Fibroblast of gingiva (primary cell): ENCODE measurements around the gene RIT1.

Experiments used
- DNase-seq: peaks from one replicate; pipeline ENCODE4 v3.0.0-alpha.2; 2011; ENCODE audit warnings: low read depth

RIT1 gene, protein sequence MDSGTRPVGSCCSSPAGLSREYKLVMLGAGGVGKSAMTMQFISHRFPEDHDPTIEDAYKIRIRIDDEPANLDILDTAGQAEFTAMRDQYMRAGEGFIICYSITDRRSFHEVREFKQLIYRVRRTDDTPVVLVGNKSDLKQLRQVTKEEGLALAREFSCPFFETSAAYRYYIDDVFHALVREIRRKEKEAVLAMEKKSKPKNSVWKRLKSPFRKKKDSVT

DNA sequence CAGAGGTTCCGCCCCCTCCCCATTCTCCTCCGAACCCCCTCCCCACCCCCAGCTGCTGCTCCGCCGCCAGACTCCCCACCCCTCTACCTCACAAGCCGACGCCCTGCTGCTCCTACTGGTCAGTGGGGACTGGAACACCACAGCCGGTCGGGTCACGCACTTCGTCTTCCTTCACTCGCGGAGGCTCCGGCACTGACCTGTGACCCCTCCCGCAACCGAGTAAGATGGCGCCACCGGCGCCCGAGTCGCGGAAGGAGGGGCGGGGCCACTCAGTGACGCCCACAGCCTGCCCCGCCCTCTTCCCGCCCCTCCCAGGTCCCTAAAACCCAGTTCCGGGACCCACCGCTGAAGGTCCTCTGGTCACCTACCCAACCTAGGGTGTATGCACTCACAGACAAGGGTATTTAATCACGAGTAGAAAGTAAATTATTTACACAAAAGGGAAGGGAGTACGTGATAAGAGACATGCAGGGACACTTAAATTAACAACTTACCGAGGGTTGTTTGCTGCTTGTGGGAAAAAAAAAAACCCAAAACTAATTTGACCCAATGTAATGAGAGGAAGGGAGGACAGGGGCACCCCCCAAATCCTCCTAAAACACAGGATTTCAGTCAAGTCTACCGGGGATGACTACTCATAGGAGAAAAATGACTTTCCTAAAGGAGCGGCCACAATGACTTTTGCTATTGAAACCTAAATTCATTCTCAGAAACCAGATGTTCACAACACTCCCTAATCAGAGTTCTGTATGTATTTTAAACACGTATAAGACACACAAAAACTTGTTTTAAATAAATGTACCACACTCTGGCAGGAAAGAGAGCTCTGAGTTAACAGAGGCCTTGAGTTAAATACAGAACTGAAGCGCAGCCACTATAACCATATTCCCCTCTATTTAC is at the start of gene RIT1:
Gene RIT1 (minus strand): TSS at position 194 of the 900 bp plus-strand sequence. CDS start 588 bp downstream, outside the sequence.
- peak; percentile 79 for DNase-seq

DNA sequence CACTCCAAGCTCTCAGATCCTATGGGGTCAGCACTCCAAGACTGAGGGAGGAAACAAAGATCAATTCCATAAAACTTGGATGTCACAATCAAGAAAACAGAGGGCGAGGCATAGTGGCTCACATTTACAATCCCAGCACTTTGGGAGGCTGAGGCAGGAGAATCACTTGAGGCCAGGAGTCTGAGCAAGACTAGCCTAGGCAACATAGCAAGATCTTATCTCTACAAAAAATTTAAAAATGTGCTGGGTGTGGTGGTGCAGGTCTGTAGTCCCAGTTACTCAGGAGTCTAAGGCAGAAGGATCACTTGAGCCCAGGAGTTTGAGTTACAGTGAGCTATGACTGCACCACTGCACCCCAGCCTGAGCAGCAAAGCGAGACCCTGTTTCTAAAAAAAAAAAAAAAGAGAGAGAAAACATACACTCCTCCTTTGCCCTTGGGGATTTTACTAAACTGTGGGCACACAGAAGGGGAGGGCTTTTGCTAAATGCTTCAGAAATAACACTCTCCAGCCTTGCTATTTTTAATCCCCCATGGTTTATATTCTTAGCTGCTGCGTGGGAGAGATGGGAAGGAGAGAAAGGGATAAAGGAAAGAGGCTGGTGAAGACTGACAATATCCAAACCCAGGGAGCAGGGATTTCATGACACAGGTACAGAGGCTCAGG is 49.1 kb upstream of the RIT1 start:
- no peak for DNase-seq

DNA sequence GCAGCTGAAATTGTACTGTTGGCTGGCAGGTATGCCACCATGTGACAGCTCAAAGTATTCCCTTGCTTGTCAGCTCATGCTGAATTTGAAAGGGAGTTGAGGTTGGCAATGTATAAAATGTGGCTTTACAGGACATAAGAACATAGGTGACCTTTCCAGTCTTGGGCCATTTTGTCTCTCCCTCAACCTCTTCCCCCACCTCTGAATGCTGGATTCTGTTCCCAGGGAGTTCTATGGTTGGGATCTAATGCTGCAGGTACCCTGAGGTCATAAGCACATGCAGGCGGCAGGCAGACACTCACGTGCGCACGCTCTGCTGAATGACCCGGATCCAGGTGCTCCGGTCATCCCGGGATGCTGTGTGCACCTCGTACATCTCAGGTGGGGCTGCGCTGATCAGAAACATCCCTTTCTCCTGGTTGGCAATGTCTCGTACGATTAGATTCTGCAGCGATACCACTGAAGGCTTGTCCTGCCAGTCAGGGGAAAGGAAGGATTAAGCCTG is 46.3 kb upstream of the RIT1 start:
- DNase-seq = no peak

DNA sequence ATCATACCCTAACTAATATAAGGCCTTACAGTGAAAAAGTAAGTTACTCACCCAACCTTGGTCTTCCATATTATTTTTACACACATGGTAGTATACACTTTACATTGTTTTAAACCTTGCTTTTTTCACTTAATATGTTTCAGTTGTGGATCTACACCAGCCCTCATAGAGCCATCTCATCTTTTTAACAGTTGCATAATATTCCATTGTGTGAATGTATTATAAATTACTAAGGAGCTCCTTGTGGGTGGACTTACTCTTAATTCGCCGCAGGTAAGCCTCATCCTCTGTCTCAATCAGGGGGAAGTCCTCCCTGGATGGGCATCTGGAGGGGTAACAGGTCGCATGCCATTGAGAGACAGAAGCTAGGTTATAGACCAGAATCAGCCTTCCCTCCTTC is 43.5 kb upstream of the RIT1 start:
- no peak for DNase-seq

DNA sequence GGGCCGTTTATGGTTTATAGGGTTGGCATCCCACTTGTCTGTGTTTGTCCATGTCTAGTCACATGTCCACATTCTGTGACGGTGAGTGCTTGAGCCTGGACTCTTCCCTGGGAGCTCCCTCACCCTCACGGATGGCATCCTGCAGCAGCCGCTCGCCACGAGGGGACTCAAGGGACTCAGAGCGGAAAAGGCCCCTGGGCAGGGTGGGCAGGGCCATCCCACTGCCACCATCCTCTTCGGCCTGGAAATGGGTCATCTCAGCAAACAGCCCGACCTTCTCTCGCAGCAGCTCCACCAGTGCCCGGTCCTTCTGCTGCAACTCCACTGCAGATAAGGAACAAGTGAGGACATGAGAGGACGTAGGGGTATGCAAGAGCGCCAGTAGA is 41.3 kb upstream of the RIT1 start:
- no peak for DNase-seq

DNA sequence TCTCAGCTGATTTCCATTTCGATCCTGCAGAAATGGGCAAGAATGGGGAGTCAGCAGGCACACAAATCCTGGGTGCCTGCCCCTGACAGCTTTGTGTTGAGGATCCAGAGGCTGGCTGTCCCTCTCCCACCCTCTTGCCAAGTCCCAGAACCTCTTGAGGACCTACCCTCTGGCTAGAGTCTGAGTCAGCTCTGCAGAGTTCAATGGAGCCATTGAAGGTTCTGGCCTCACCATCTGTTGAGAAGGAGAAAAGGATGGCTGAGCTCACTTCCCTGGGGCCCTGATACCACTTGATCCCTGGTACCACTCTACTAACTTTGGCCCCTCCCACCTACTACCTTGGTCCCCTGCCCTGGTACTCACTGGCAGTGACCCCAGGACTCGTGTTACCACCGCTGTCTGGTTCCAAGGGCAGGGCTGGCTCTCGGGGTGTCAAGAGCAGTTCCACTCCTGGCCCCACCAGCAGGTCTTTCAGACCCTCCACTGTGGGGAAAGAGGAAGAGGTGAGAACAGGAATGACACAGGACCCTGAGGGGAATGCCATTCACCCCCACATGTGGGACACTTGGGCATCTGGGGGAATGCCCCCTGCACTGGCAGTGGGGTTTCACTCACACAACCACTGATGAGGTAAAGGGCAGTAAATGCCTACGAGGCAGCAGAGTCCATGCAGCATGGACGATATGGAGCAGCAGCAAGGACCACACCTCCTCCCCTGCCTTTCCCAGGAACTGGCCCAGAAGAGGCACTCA is 40.8 kb upstream of the RIT1 start:
- DNase-seq = no peak

DNA sequence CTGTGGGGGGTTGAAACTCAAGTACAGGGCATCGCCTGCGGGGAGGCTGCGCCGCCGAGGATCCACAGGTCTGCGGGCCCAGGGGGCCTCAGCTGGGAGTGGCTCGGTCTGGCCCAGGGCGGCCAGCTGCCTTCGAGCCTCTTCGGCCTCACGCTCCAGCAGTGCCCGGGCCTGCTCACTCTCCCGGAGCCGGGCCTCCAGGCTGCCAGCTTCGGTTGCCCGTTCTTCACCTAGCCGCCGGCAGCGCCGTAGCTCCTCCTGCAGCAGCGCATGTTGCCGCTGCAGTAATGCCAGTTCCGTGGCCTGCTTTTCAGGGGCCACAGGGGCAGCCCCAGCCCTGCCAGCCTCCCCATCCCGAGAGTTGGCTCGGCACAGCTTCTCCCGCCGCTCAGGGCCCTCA is 39.7 kb upstream of the RIT1 start:
- no peak for DNase-seq

DNA sequence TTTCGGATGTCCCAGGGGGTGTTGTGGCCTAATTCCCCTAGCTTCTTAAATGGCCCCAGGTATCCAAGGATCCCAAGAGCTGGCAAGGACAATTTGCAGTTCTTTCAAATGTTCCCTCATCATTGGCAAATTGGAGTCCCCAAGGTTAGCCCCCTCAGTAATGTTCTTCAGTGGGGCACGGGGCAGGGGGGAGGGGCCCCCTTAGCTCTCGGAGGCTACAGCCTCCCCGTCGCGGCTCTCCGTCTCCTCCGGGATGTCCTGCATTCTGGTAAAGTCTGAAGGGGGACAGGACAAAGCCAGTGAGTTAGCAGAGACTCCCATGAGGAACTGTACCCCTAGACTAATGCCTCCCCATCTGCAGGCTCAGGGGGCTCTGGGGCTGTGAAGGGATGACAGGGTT is 36.6 kb upstream of the RIT1 start:
- no peak for DNase-seq

DNA sequence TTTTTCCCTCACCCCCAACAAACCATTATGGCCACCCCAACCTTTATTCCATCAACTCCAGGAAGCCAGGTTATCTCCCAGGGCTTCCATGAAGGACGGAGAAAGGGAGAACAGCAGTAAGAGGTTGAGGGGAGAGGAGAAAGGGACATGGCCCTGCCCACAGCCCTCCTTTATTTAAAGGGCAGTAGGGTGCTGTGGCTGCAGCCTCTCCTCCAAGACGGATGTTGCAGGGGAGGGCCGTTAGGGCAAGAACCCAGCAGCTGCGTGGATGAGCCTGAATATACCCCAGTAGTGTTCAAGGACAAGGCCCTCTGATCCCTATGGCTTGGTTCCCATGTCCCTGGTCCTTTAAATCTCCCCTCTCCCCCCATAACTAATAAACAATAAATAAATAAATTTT is 36.1 kb upstream of the RIT1 start:
- no peak for DNase-seq

DNA sequence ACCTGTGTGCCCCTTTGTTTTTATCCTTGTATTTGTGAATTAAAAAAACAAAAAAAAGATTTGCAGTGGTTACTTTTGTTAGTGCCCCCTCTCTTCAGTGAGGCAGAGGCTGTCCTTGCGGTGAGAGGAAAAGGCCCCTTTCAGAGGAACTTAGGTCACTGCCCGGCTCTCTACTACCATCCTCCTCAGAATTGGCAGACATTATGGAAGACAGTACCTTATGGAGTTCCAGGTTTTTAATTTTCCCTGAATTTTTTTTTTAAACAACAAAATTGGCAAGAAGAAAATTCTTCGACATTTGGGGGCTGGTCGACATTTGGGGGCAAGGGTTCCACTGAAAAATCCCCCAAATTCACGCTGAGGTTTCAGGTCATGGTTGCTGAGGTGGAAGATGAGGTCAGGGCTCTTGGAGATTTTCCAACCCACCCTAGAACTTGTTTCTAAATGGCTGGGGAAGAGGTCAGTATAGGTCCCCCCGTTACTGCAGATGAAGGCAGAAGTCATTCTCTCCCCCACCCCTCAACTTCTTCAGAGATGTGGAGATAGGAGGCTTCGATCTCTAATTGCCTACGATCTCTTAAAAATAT is 35.6 kb upstream of the RIT1 start:
- no peak for DNase-seq

DNA sequence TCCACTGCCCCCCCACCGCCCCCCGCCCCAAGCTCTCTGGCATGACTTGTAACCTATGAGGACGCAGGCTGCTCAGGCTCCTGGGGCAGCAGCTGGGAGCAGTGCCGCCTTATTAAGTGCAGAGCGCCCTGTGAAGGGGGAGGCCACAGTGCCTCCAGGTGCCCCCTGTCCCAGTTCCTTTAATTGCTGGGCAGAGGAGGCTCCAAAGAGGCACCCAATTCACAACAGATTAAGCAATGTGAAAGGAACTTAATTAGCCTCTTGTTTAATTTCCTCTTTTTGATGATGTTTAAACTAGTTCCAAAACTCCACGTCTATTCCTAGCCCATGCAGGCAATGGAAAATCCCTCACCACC is 33.3 kb upstream of the RIT1 start:
- DNase-seq = no peak

DNA sequence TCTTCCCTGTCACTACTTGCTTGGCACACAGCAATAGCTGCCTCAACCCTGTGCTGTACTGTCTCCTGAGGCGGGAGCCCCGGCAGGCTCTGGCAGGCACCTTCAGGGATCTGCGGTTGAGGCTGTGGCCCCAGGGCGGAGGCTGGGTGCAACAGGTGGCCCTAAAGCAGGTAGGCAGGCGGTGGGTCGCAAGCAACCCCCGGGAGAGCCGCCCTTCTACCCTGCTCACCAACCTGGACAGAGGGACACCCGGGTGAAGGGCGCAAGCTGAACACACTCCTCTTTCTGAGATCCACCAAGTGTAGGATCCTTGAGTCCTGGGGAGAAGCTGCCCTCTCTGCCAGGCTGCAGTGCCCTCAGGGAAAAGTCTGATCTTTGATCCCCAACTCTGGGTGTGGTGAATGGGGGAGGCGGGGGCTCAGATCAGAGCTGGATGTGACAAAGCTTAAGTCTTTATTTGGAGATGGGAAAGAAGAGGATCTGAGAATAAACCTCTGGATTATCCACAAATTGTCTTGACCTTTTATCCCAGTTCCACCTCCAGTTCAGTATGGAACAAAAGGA is 31.5 kb upstream of the RIT1 start:
- no peak for DNase-seq

DNA sequence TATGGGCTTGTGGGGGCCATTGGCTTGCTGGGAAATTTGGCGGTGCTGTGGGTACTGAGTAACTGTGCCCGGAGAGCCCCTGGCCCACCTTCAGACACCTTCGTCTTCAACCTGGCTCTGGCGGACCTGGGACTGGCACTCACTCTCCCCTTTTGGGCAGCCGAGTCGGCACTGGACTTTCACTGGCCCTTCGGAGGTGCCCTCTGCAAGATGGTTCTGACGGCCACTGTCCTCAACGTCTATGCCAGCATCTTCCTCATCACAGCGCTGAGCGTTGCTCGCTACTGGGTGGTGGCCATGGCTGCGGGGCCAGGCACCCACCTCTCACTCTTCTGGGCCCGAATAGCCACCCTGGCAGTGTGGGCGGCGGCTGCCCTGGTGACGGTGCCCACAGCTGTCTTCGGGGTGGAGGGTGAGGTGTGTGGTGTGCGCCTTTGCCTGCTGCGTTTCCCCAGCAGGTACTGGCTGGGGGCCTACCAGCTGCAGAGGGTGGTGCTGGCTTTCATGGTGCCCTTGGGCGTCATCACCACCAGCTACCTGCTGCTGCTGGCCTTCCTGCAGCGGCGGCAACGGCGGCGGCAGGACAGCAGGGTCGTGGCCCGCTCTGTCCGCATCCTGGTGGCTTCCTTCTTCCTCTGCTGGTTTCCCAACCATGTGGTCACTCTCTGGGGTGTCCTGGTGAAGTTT is 30.8 kb upstream of the RIT1 start:
- no peak for DNase-seq

DNA sequence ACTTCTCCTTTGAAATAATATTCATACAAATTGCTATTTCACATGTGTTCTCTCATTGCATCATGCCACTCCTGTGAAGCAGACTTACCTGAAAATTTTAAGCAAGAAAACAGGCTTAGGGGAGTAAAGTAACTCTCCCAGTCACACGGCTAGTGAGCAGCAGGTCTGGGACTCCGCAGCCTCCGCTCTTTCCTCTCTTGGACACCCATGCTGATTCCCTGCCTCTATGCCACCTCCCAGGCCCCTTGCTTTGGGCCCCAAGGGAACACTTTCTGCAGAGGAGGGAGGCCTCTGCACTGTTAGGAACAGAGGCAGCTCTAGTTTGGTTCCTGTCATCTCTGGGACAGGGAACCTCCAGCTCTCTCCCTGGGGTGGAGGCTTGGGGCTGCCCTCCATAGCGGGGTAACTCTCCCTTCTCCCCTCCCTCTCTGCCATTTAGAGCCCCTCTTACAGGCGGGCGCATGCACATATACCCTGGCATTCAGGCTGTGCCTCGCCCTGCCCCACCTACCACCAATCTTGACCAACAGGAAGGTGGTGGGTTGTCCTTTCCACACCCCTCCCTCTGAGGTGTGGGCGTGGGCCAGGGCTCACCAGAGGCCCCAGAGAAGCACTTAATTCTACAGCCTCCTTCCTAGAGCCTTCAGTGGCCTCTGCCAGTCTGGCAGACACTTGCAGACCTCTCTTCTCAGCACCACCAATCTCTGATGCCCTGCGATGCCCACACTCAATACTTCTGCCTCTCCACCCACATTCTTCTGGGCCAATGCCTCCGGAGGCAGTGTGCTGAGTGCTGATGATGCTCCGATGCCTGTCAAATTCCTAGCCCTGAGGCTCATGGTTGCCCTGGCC is 30.1 kb upstream of the RIT1 start, which contains the start of gene RXFP4:
Gene RXFP4 (plus strand): TSS at position 646 of the 852 bp plus-strand sequence. CDS start 72 bp downstream, at position 718.
- DNase-seq = no peak

DNA sequence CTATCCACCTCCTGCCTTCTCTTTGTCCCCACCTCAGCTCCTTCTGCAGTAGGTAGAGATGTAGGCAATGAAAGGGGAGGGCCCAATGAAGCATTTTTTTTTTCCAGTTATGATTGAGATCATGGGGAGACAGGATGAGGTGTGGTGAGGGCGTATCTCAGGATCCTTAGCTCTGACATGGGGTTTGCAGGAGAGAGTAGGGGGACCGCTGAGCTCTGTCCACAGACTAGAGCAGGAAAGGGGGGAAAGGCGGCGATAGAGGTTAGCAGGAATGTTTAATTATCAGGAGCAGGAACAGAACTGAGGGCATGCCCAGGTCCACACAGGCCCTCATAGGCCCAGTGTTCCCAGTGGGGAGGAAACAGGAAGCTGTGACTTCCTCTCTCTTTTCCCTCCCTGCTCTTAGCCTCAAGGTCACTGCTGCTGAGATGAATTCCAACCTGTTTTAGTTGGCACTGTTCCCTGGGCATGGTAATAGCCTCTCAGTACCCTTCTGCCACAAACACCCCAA is 29.4 kb upstream of the RIT1 start:
- DNase-seq = peak; percentile 31

DNA sequence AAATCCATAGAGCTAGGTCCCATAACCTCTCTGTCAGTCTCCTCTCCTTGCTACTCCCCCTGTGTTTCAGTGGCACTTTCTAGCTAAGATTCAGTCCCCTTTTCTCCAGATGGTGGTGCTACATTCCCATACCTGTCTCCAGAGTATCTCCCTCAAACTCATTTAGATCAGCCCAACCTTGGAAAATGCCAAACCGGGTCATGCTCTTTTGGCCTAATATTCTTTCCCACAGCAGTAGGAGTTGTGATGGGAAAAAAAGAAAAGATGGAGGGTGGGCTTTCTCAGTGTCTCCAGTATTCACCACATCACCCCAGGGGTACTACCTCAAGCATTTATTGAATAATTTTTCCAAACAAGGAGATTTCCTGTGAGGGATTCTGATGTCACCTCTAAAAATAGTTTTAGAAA is 27.1 kb upstream of the RIT1 start:
- DNase-seq = peak; percentile 38

DNA sequence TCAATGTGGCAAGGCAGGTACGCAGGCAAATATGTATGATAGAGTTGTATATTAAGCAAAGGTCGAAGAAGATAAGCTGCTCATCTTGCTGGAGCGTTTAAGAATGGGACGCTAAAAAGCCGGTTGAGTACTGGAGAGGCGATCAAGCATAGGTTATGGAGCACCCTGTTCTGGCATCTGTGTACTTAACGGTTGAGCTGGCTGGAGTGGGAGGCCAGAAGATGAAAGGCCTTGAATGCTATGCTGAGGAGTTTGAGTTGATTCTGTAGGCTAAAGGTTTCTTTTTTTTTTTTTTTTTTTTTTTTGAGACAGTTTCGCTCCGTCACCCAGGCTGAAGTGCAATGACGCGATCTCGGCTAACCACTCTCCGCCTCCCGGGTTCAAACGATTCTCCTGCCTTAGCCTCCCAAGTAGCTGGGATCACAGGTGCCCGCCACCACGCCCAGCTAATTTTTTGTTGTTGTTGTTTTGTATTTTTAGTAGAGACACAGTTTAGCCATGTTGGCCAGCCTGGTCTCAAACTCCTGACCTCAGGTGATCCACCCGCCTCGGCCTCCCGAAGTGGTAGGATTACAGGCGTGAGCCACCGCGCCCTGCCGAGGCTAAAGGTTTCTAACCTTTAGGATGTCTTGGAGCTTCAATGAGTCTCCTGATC is 23.9 kb upstream of the RIT1 start:
- no peak for DNase-seq

DNA sequence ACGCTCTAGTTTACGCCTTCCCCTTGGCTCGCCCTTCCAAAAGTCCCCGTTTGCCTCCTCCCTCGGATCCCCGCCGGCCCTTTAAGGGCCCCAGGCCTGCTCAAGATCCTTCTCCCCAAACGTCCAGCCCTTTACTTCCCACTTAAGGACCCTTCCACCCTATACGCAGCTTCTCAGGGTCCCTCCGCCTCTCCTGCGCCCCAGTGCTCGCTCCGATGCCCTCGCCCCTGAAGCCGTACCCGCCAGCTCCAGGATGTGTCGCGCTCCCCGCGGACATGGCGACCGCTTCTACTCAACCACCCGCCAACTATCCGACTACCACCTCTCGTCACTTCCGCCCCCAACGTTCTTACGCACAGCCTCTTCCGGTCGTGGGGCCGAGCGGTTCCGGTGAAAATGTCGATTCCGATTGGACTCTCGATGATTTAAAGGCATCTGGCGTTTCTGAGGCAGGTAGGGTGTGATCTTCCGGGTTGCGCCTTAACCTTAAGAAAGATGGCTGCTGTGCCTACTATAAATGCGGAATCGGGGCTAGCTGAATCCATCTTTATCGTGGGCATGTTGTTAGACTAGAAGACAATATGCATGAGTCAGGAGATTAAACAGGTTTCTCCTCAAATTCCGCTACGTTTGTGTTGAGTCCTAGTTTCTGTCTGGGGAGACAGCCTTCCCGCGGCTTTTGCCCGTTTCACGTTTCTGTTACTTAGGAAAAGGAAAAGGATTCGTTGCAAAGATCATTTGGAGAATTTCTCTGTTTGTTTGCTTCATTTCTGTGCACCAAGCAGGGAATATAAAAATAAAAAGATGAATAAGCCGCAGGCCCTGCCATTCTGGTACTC is 23.2 kb upstream of the RIT1 start, which contains the start of gene KHDC4:
Gene KHDC4 (minus strand): TSS at position 317 of the 839 bp plus-strand sequence. CDS start 40 bp downstream, at position 277.
- peak; percentile 98 for DNase-seq
